ENCODE results near the gene ATP2B3. TPM values are rescaled to one million over a fixed set of nuclear protein-coding genes. Genes with fewer than 3 reads are reported as not detected.

The ATP2B3 gene
- polyA plus RNA-seq, 10 donors: 0.15 to 0.76 (median 0.59) TPM

Other genes starting within 250 kb of the ATP2B3 start
- not detected for gene PNMA6F, start 195.9 kb upstream of the ATP2B3 start, polyA plus RNA-seq (ENCODE audit: insufficient read length in 10 of 10)
- 10 to 100 TPM in 1 of 10 donors, 1 to 10 TPM in 9; 7.4 to 10.0 (median 8.8) TPM for gene ZNF275, start 183.5 kb upstream of the ATP2B3 start, polyA plus RNA-seq (ENCODE audit: insufficient read length in 10 of 10)
- gene PNMA6E, start 116.3 kb upstream of the ATP2B3 start, polyA plus RNA-seq (ENCODE audit: insufficient read length in 10 of 10): not detected
- gene ZFP92, start 106.2 kb upstream of the ATP2B3 start, polyA plus RNA-seq (ENCODE audit: insufficient read length in 10 of 10): under 1 TPM; 0.54 to 0.88 (median 0.76) TPM
- under 1 TPM in 9 of 10 donors, not detected in 1; 0.23 to 0.49 (median 0.38) TPM for gene TREX2, start 71.6 kb upstream of the ATP2B3 start, polyA plus RNA-seq (ENCODE audit: insufficient read length in 10 of 10)
- gene HAUS7, start 47.1 kb upstream of the ATP2B3 start, polyA plus RNA-seq (ENCODE audit: insufficient read length in 10 of 10): 10 to 100 TPM; 18.7 to 27.6 (median 22.6) TPM
- gene BGN, start 22.7 kb upstream of the ATP2B3 start, polyA plus RNA-seq (ENCODE audit: insufficient read length in 10 of 10): 100 to 1,000 TPM in 8 of 10 donors, 10 to 100 TPM in 2; 87.6 to 224 (median 136) TPM
- 10 to 100 TPM; 10.5 to 14.4 (median 11.9) TPM for gene CCNQ, start 81.5 kb downstream of the ATP2B3 start, polyA plus RNA-seq (ENCODE audit: insufficient read length in 10 of 10)
- gene DUSP9, start 129.6 kb downstream of the ATP2B3 start, polyA plus RNA-seq (ENCODE audit: insufficient read length in 10 of 10): under 1 TPM in 9 of 10 donors, not detected in 1; 0.07 to 0.34 (median 0.19) TPM
- 1 to 10 TPM; 2.9 to 7.8 (median 5.1) TPM for gene PNCK, start 156.2 kb downstream of the ATP2B3 start, polyA plus RNA-seq (ENCODE audit: insufficient read length in 10 of 10)
- 10 to 100 TPM; 22.4 to 41.9 (median 35.3) TPM for gene SLC6A8, start 170.3 kb downstream of the ATP2B3 start, polyA plus RNA-seq (ENCODE audit: insufficient read length in 10 of 10)
- 10 to 100 TPM; 69.1 to 91.2 (median 73.2) TPM for gene BCAP31, start 206.7 kb downstream of the ATP2B3 start, polyA plus RNA-seq (ENCODE audit: insufficient read length in 10 of 10)
- 1 to 10 TPM; 7.0 to 9.9 (median 8.6) TPM for gene ABCD1, start 207.2 kb downstream of the ATP2B3 start, polyA plus RNA-seq (ENCODE audit: insufficient read length in 10 of 10)
- 1 to 10 TPM in 9 of 10 donors, under 1 TPM in 1; 0.97 to 7.8 (median 3.8) TPM for gene PLXNB3, start 246.6 kb downstream of the ATP2B3 start, polyA plus RNA-seq (ENCODE audit: insufficient read length in 10 of 10)

All from muscle of back (tissue), 10 donors.